Vagina (tissue), 2 donors: Measurements from ENCODE around the gene SCN2A. TPM values are rescaled to one million over a fixed set of nuclear protein-coding genes. Genes with fewer than 3 reads are reported as not detected.

Experiments
- DNase-seq, 2 donors: peaks; one replicate each; pipeline ENCODE4 v3.0.0-alpha.2; 2017; ENCODE audit errors: extremely low spot score in 2 of 2
- H3K27ac ChIP-seq: fragments of 200-600 bp; sonication (generic); one replicate; pipeline ENCODE4 v1.5.1; 2019
- H3K27me3 ChIP-seq: fragments of 200-600 bp; sonication (generic); one replicate; pipeline ENCODE4 v1.5.1; 2019
- H3K36me3 ChIP-seq, 2 donors: fragments of 200-600 bp; sonication (generic); one replicate each; pipeline ENCODE4 v1.5.1; 2017 to 2019
- H3K4me1 ChIP-seq: fragments of 200-600 bp; sonication (generic); one replicate; pipeline ENCODE4 v1.5.1; 2019
- H3K4me3 ChIP-seq, 2 donors: fragments of 200-600 bp; sonication (generic); 1 replicate in 1 of 2; 2 replicates in 1 of 2; pipeline ENCODE4 v1.5.1; 2016 to 2019
- H3K9me3 ChIP-seq: fragments of 200-600 bp; sonication (generic); one replicate; pipeline ENCODE4 v1.5.1; 2019
- POLR2A ChIP-seq, 2 donors: fragments of 450-650 bp; IDR thresholded peaks; one replicate each; pipeline ENCODE4 v1.6.1; 2017; ENCODE audit warnings: antibody characterized with exemption in 2 of 2, mild to moderate bottlenecking in 2 of 2, moderate library complexity in 2 of 2
- POLR2AphosphoS5 ChIP-seq, 2 donors: sonication (generic); formaldehyde crosslinking; IDR thresholded peaks; one replicate each; pipeline ENCODE4 v1.9.0; 2017; ENCODE audit warnings: antibody characterized with exemption in 2 of 2, mild to moderate bottlenecking in 2 of 2, low read depth in 1 of 2; ENCODE audit not compliant: insufficient read depth in 1 of 2
- intact Hi-C: fragments of 100-400 bp; cut with DNase I; formaldehyde crosslinking; loops from one replicate; pipeline ENCODE4 v1.15.1; 2023
- total RNA-seq: library from RNA; depleted of rRNA; stranded (reverse); fragments of >200 nt; gene quantifications from one replicate; pipeline ENCODE4 v1.2.3, GENCODE V29; 2016
- TF ChIP-seq, protein P1 (sequence below), 3 experiments: fragments of 450-650 bp in 2 of 3; fragments of 200-600 bp in 1 of 3; sonication (generic) in 1 of 3; IDR thresholded peaks; one replicate each; pipeline ENCODE4 v1.5.1; 2017 to 2019; ENCODE audit warnings: antibody characterized with exemption in 3 of 3, mild to moderate bottlenecking in 2 of 3, moderate library complexity in 2 of 3

The SCN2A gene
- total RNA-seq, 1 donor from 2014 or later: 1.2 TPM

DNA sequence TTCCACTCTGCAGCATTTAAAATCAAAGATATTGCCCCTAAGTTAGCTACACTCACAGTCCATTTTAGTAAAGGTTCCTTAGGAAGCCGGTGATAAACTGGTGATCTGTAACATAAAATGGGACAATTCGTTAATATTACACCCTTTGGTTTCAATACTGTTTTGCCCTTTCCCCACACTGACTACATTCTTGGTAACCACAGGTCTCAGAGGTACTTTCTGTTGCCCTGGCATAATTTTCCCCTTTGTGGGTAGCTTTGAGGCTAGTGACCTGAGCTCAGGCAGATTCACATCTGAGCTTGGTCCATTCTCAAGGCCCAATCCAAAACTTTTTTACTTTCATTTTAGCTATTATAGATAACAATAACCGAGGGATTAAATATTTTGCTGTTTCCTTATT is 197.3 kb downstream of the SCN2A start:
- no peak for DNase-seq
- intact Hi-C loops: no loop called here
- Histone ChIP-seq H3K4me1 (peaks cover 13% of the 10 kb centered on the region), H3K27ac (no peak overlapping the region), H3K9me3 (no peaks in the 10 kb centered on the region), H3K36me3 (no peaks in the 10 kb centered on the region), H3K4me3 (no peak overlapping the region), H3K27me3 (no peaks in the 10 kb centered on the region)
- TF ChIP-seq POLR2A (IDR thresholded peaks at IDR 0.05) (no peak), POLR2AphosphoS5 (IDR thresholded peaks at IDR 0.05; ENCODE audit: insufficient read depth in 1 of 2, low read depth in 1 of 2) (no peak)
- TF ChIP-seq, protein P1, sequence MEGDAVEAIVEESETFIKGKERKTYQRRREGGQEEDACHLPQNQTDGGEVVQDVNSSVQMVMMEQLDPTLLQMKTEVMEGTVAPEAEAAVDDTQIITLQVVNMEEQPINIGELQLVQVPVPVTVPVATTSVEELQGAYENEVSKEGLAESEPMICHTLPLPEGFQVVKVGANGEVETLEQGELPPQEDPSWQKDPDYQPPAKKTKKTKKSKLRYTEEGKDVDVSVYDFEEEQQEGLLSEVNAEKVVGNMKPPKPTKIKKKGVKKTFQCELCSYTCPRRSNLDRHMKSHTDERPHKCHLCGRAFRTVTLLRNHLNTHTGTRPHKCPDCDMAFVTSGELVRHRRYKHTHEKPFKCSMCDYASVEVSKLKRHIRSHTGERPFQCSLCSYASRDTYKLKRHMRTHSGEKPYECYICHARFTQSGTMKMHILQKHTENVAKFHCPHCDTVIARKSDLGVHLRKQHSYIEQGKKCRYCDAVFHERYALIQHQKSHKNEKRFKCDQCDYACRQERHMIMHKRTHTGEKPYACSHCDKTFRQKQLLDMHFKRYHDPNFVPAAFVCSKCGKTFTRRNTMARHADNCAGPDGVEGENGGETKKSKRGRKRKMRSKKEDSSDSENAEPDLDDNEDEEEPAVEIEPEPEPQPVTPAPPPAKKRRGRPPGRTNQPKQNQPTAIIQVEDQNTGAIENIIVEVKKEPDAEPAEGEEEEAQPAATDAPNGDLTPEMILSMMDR (IDR thresholded peaks at IDR 0.05): no peak

DNA sequence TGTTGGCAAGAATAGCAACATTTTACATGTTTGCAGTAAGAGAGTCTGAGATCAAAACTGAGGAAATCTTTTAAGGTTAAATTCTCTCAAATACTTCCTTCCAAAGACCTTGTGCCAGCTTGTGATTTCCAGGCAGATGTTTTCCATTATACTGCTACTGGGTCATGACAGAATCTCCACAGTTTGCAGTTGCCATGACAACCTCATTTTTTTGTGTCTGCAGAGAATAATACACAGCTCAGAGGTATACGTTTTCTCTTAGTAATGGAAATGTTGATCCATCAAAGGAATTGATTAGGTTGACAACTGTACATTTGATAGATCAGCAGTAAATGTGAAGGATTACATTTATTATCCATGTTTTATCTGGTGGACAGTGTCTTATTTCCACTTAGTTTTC is 201.2 kb downstream of the SCN2A start:
- TF ChIP-seq, protein P1 (IDR thresholded peaks at IDR 0.05): no peak
- TF ChIP-seq POLR2AphosphoS5 (IDR thresholded peaks at IDR 0.05; ENCODE audit: insufficient read depth in 1 of 2, low read depth in 1 of 2): no peak
- no peak for TF ChIP-seq POLR2A (IDR thresholded peaks at IDR 0.05)
- intact Hi-C loops: no loop called here
- no peaks in the 10 kb centered on the region for H3K9me3 ChIP-seq
- no peaks in the 10 kb centered on the region for H3K27me3 ChIP-seq
- no peaks in the 10 kb centered on the region for H3K36me3 ChIP-seq
- no peak for DNase-seq
- peaks cover 13% of the 10 kb centered on the region for H3K4me1 ChIP-seq
- H3K4me3 ChIP-seq: no peak overlapping the region
- H3K27ac ChIP-seq: no peak overlapping the region

Other genes with a start within 250 kb of the SCN2A start
- gene SCN3A, start 35.4 kb upstream of the SCN2A start, total RNA-seq: 2.0 TPM
- 2.7 TPM for gene CSRNP3, start 230.3 kb downstream of the SCN2A start, total RNA-seq